IMR-90 (cell line): ENCODE data around the gene SEPTIN10.

Source experiments
- CTCF ChIP-seq: conservative IDR thresholded peaks from 2 replicates; pipeline ENCODE4 v1.5.1; 2012; ENCODE audit warnings: mild to moderate bottlenecking, low read depth, low read length, improper control_type of control experiment
- POLR2A ChIP-seq: IDR thresholded peaks from 2 replicates; pipeline ENCODE4 v1.6.1; 2012; ENCODE audit warnings: mild to moderate bottlenecking, low read depth, low read length

GRCh38 chr2:109562421-109562820, 51.3 kb downstream of the SEPTIN10 start:
- TF ChIP-seq POLR2A (no peak), CTCF (no peak)
